ENCODE measurements around the gene ABHD15. TPM values are rescaled to one million over a fixed set of nuclear protein-coding genes. Genes with fewer than 3 reads are reported as not detected.

ABHD15 gene
- total RNA-seq, 4 donors from 2014 or later = 7.2 to 11.0 (median 7.9) TPM

GRCh38 chr17:29581583-29582253, 14.9 kb upstream of the ABHD15 start:
- Histone ChIP-seq H3K27ac (peak overlapping the region; percentile 47), H3K9me3 (no peaks in the 10 kb centered on the region), H3K36me3 (peaks cover 37% of the 10 kb centered on the region), H3K27me3 (no peaks in the 10 kb centered on the region), H3K4me1 (peaks cover 76% of the 10 kb centered on the region), H3K4me3 (no peak overlapping the region)
- DNase-seq (ENCODE audit: low spot score in 2 of 2) = peak in 1 of 2 donors; percentile 67
- no peak for TF ChIP-seq POLR2AphosphoS5 (IDR thresholded peaks at IDR 0.05)
- no peak for TF ChIP-seq POLR2A (IDR thresholded peaks at IDR 0.05)
- TF ChIP-seq EP300 (IDR thresholded peaks at IDR 0.05) = no peak
- no peak for TF ChIP-seq CTCF (IDR thresholded peaks at IDR 0.05)
- 46% methylated on average over 8 of the region's 20 CpGs for WGBS

- peaks cover 61% of the 10 kb centered on the region for H3K4me1 ChIP-seq
- DNase-seq (ENCODE audit: low spot score in 2 of 2) = peak; percentile 86 to 89
Observed at GRCh38 chr17:29579866-29580771, 13.3 kb upstream of the ABHD15 start.

GRCh38 chr17:29578626-29579485, 12.0 kb upstream of the ABHD15 start:
- Histone ChIP-seq H3K36me3 (peaks cover 64% of the 10 kb centered on the region), H3K4me3 (no peak overlapping the region)
- no peak for DNase-seq (ENCODE audit: low spot score in 2 of 2)

More at GRCh38 chr17:29579866-29580771, 13.3 kb upstream of the ABHD15 start:
- no peak overlapping the region for H3K4me3 ChIP-seq
- no peak overlapping the region for H3K27ac ChIP-seq
- no peaks in the 10 kb centered on the region for H3K27me3 ChIP-seq
- TF ChIP-seq POLR2A (IDR thresholded peaks at IDR 0.05) = no peak
- TF ChIP-seq EP300 (IDR thresholded peaks at IDR 0.05) = no peak
- peak in 2 of 3 donors; percentile 55 to 63 for TF ChIP-seq POLR2AphosphoS5 (IDR thresholded peaks at IDR 0.05)
- TF ChIP-seq CTCF (IDR thresholded peaks at IDR 0.05) = peak; percentile 88 to 89
- 56% methylated on average over 14 of the region's 15 CpGs for WGBS
- no peaks in the 10 kb centered on the region for H3K9me3 ChIP-seq
- peaks cover 53% of the 10 kb centered on the region for H3K36me3 ChIP-seq

GRCh38 chr17:29577385-29578211, 10.8 kb upstream of the ABHD15 start:
- no peaks in the 10 kb centered on the region for H3K9me3 ChIP-seq
- peaks cover 69% of the 10 kb centered on the region for H3K36me3 ChIP-seq
- 38% methylated on average over 4 of the region's 22 CpGs for WGBS
- TF ChIP-seq EP300 (IDR thresholded peaks at IDR 0.05) = no peak
- TF ChIP-seq POLR2A (IDR thresholded peaks at IDR 0.05) = no peak
- no peak for TF ChIP-seq CTCF (IDR thresholded peaks at IDR 0.05)
- H3K27ac ChIP-seq = no peak overlapping the region
- H3K27me3 ChIP-seq = no peaks in the 10 kb centered on the region
- peak in 1 of 2 donors; percentile 76 for DNase-seq (ENCODE audit: low spot score in 2 of 2)
- peaks cover 43% of the 10 kb centered on the region for H3K4me1 ChIP-seq
- no peak overlapping the region for H3K4me3 ChIP-seq

More at GRCh38 chr17:29578626-29579485, 12.0 kb upstream of the ABHD15 start:
- Histone ChIP-seq H3K4me1 (peaks cover 48% of the 10 kb centered on the region), H3K27me3 (no peaks in the 10 kb centered on the region), H3K27ac (no peak overlapping the region), H3K9me3 (no peaks in the 10 kb centered on the region)
- TF ChIP-seq POLR2A (IDR thresholded peaks at IDR 0.05) (no peak), EP300 (IDR thresholded peaks at IDR 0.05) (no peak), CTCF (IDR thresholded peaks at IDR 0.05) (no peak), POLR2AphosphoS5 (IDR thresholded peaks at IDR 0.05) (no peak)
- 90% methylated on average over 13 of the region's 14 CpGs for WGBS
